ACC112 (cell line): ENCODE data around the gene BRICD5.

Experiments used
- H2AFZ ChIP-seq: fragments of 200-600 bp; sonication (generic); one replicate; pipeline ENCODE4 v1.6.0; 2017; ENCODE audit warnings: antibody characterized with exemption, low read length; ENCODE audit not compliant: unreplicated experiment
- H3K27ac ChIP-seq: fragments of 200-600 bp; sonication (generic); 2 replicates; pipeline ENCODE4 v1.5.1; 2014; ENCODE audit warnings: low read depth, mild to moderate bottlenecking, antibody characterized with exemption, low read length, moderate library complexity
- H3K27me3 ChIP-seq: fragments of 200-600 bp; sonication (generic); 2 replicates; pipeline ENCODE4 v1.6.1; 2014; ENCODE audit warnings: mild to moderate bottlenecking, antibody characterized with exemption, low read length, moderate library complexity, mixed read lengths; ENCODE audit not compliant: insufficient read depth
- H3K36me3 ChIP-seq: fragments of 200-600 bp; sonication (generic); 2 replicates; pipeline ENCODE4 v1.6.1; 2016; ENCODE audit warnings: mild to moderate bottlenecking, antibody characterized with exemption, low read length, moderate library complexity, mixed read lengths; ENCODE audit not compliant: insufficient read depth
- H3K4me1 ChIP-seq: fragments of 200-600 bp; sonication (generic); one replicate; pipeline ENCODE4 v1.6.1; 2016; ENCODE audit warnings: low read length, mixed read lengths; ENCODE audit not compliant: insufficient read depth, unreplicated experiment, control insufficient read depth
- H3K4me3 ChIP-seq: fragments of 200-600 bp; sonication (generic); 2 replicates; pipeline ENCODE4 v1.5.1; 2014; ENCODE audit warnings: mild to moderate bottlenecking, low read depth, low read length
- H3K79me2 ChIP-seq: fragments of 200-600 bp; sonication (generic); one replicate; pipeline ENCODE4 v1.6.0; 2016; ENCODE audit warnings: low read length; ENCODE audit not compliant: control insufficient read depth, unreplicated experiment, insufficient read depth

BRICD5 gene

DNA sequence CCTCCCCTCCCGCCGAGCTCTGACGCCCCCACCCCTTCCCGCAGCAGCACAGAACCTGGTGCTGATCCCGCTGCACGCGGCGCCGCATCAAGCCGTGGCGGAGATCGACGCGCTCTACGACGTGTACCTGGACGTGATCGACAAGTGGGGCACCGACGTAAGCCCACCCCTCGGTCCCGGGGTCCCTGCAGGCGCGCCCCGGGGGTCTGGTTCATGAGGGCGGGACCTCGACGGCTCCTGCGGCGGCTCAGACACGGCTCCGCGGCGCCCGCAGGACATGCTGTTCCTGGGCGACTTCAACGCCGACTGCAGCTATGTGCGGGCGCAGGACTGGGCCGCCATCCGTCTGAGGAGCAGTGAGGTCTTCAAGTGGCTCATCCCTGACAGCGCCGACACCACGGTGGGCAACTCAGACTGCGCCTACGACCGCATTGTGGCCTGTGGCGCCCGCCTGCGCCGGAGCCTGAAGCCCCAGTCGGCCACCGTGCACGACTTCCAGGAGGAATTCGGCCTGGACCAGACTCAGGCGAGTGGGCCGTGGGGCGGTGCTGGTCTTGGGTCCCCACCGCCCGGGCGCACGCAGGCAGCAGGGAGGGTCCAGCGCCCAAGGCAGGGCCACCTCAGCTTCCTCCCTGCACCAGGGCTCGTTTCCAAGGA, 27.0 kb upstream of the BRICD5 start:
- Histone ChIP-seq H3K79me2 (no peaks in the 10 kb centered on the region), H2AFZ (no peak overlapping the region), H3K4me3 (no peak overlapping the region), H3K27me3 (no peaks in the 10 kb centered on the region), H3K27ac (no peak overlapping the region), H3K4me1 (peaks cover 3% of the 10 kb centered on the region), H3K36me3 (peaks cover 7% of the 10 kb centered on the region; the same call in 1 of the 2 replicates)

DNA sequence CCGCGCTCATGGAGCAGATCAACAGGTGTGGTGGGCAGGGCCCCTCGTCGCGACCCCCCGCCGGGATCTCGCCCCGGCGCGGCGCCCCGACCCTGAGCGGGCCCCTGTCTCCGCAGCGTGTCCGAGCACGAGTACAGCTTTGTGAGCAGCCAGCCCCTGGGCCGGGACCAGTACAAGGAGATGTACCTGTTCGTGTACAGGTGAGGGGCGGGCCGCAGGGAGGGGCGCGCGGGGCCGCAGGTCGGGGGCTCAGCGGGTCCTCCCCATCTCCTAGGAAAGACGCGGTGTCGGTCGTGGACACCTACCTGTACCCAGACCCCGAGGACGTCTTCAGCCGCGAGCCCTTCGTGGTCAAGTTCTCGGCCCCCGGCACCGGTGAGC, 26.4 kb upstream of the BRICD5 start:
- Histone ChIP-seq H3K4me1 (peaks cover 3% of the 10 kb centered on the region), H3K79me2 (no peaks in the 10 kb centered on the region), H3K4me3 (no peak overlapping the region), H3K36me3 (peaks cover 7% of the 10 kb centered on the region; the same call in 1 of the 2 replicates), H3K27ac (no peak overlapping the region), H2AFZ (no peak overlapping the region), H3K27me3 (no peaks in the 10 kb centered on the region)

GRCh38 chr16:2236337-2237101, 25.9 kb upstream of the BRICD5 start, which contains the start of gene DNASE1L2:
Gene DNASE1L2, plus strand, starts transcription at chr16:2236444. Its CDS starts 373 bp downstream, at chr16:2236817.
- H2AFZ ChIP-seq, result no peak within 1 kb of the TSS
- peaks cover 7% of the 10 kb centered on the region; the same call in 1 of the 2 replicates for H3K36me3 ChIP-seq
- no peak within 1 kb of the TSS for H3K4me3 ChIP-seq
- no peaks in the 10 kb centered on the region for H3K79me2 ChIP-seq
- no peak within 1 kb of the TSS for H3K27ac ChIP-seq
- no peaks in the 10 kb centered on the region for H3K27me3 ChIP-seq
- peaks cover 3% of the 10 kb centered on the region for H3K4me1 ChIP-seq

DNA sequence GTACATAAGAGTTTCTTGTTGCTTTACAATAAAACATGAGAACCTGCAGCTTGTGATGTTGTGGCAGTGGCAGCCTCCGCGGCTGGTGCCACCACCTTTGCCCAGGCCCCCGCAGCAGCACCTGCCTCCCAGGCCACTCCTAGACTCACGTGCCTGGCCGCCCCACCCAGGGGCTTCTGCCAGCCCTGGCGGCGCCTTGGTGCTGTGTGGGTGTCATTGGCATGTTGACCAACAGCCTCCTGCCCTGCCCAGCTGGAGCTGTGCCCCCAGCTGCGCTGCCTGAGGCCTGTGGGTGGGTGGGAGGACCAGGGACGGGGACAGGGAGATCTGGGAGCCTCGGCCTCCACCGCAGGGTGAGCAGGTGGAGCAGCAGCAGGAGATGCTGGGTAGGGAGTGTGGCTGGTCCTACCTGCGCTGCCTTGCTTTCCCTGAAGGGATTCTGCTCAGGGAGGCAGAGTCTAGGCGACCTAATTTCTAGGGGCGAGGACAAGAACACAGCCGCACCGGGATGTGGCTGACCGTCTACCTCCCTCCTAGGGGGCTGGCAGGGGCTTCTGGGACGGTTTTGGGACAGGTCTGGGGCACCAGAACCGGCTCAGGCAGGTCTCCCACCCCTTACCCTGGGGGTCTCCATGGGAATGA, 25.2 kb upstream of the BRICD5 start:
- Histone ChIP-seq H3K27me3 (no peaks in the 10 kb centered on the region), H3K79me2 (no peaks in the 10 kb centered on the region), H3K4me3 (no peak overlapping the region), H2AFZ (no peak overlapping the region), H3K36me3 (peaks cover 7% of the 10 kb centered on the region; the same call in 1 of the 2 replicates), H3K4me1 (peaks cover 3% of the 10 kb centered on the region), H3K27ac (no peak overlapping the region)

GRCh38 chr16:2235234-2235651, 24.6 kb upstream of the BRICD5 start:
- peaks cover 7% of the 10 kb centered on the region; the same call in 1 of the 2 replicates for H3K36me3 ChIP-seq

GRCh38 chr16:2234813-2235170, 24.1 kb upstream of the BRICD5 start:
- Histone ChIP-seq H2AFZ (no peak overlapping the region), H3K27me3 (no peaks in the 10 kb centered on the region), H3K36me3 (peaks cover 7% of the 10 kb centered on the region; the same call in 1 of the 2 replicates), H3K79me2 (no peaks in the 10 kb centered on the region), H3K4me3 (no peak overlapping the region), H3K27ac (no peak overlapping the region), H3K4me1 (peaks cover 3% of the 10 kb centered on the region)

More at GRCh38 chr16:2235234-2235651, 24.6 kb upstream of the BRICD5 start:
- Histone ChIP-seq H3K27ac (no peak overlapping the region), H2AFZ (no peak overlapping the region), H3K4me1 (peaks cover 3% of the 10 kb centered on the region), H3K79me2 (no peaks in the 10 kb centered on the region), H3K4me3 (no peak overlapping the region), H3K27me3 (no peaks in the 10 kb centered on the region)

GRCh38 chr16:2233872-2234812, 23.5 kb upstream of the BRICD5 start:
- peaks cover 9% of the 10 kb centered on the region; the same call in 1 of the 2 replicates for H3K36me3 ChIP-seq
- peaks cover 2% of the 10 kb centered on the region for H3K79me2 ChIP-seq
- no peaks in the 10 kb centered on the region for H3K27me3 ChIP-seq
- H2AFZ ChIP-seq, result no peak overlapping the region
- no peak overlapping the region for H3K27ac ChIP-seq
- no peak overlapping the region for H3K4me3 ChIP-seq
- peaks cover 3% of the 10 kb centered on the region for H3K4me1 ChIP-seq

DNA sequence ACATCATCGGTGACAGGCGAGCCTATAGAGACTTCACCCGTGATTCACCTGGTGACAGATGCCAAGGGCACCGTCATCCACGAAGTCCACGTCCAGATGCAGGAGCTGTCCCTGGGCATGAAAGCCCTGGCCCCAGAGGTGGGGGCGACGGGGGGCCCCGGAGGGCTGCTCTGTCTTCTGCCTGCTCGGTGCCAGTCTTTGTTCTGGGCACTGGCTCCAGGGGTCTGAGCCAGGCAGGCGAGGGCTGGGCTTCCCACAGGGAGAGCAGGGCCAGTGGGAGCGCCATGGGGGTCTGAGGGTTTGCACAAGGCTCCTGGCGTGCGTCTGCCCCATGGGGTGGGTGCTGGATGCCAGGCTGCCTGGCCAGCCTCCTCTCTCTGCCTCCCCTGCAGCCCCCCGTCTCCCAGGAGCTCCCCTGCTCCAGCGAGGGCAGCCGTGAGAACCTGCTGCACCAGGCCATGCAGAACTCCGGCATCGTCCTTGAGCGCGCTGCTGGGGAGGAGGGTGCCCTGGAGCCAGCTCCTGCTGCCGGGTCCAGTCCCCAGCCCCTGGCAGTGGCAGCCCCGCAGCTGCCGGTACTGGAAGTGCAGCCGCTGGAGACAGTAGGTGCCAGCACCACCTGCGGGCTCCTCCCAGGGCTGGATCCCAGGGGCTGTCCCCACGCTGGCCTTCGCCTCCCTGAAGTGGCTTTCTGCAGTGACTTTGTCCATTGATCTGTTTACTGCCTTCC, 22.5 kb upstream of the BRICD5 start:
- Histone ChIP-seq H3K4me1 (peaks cover 3% of the 10 kb centered on the region), H3K79me2 (peaks cover 7% of the 10 kb centered on the region), H3K36me3 (peaks cover 9% of the 10 kb centered on the region; the same call in 1 of the 2 replicates), H3K27me3 (no peaks in the 10 kb centered on the region), H2AFZ (no peak overlapping the region), H3K27ac (no peak overlapping the region), H3K4me3 (no peak overlapping the region)

DNA sequence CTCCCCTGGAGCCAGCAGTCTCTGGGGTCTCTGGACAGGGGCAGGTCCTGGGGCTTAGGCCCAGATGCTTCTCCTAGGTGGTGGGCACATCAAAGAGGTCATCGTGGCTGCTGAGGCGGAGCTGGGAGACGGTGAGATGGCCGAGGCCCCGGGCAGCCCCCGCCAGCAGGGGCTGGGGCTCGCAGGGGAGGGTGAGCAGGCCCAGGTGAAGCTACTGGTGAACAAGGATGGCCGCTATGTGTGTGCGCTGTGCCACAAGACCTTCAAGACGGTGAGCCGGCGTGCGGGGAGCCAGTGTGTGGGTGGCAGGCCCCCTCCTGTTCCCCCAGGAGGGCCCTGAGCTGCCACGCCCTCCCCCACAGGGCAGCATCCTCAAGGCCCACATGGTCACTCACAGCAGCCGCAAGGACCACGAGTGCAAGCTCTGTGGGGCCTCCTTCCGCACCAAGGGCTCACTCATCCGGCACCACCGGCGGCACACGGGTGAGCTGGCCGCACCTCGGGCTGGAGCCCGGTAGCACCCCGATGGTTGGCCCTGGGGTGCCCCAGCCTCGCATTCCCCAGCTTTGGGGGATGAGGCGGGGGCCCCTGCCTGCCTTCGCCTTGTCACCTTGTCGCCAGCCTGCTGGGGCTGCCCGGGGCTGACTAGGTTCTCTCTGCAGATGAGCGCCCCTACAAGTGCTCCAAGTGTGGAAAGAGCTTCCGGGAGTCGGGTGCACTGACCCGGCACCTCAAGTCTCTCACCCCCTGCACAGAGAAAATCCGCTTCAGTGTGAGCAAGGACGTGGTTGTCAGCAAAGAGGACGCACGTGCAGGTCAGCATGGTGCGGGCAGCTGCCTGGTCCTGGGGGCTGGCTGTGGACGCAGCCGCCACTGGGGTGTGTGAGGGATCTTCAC, 21.7 kb upstream of the BRICD5 start:
- no peaks in the 10 kb centered on the region for H3K27me3 ChIP-seq
- no peak overlapping the region for H3K27ac ChIP-seq
- no peak overlapping the region for H2AFZ ChIP-seq
- peaks cover 12% of the 10 kb centered on the region for H3K79me2 ChIP-seq
- no peak overlapping the region for H3K4me3 ChIP-seq
- H3K36me3 ChIP-seq, result peaks cover 9% of the 10 kb centered on the region; the same call in 1 of the 2 replicates
- H3K4me1 ChIP-seq, result peaks cover 3% of the 10 kb centered on the region
